Fibroblast of mammary gland (primary cell): ENCODE measurements around the gene RIC1.

Source experiments
- DNase-seq: peaks from one replicate; pipeline ENCODE4 v3.0.0-alpha.2; 2010; ENCODE audit warnings: low read depth
- H3K4me3 ChIP-seq: 2 replicates; pipeline ENCODE4 v1.5.1; 2011; ENCODE audit warnings: low read depth, mild to moderate bottlenecking, low read length, moderate library complexity; ENCODE audit not compliant: control insufficient read depth
- TF ChIP-seq, protein P1 (sequence below): conservative IDR thresholded peaks from 2 replicates; pipeline ENCODE4 v1.5.1; 2011; ENCODE audit warnings: low read depth, low read length, inconsistent platforms; ENCODE audit not compliant: control insufficient read depth, insufficient read depth

Gene RIC1

GRCh38 chr9:5639816-5640215 is 10.9 kb downstream of the RIC1 start:
- TF ChIP-seq, protein P1, sequence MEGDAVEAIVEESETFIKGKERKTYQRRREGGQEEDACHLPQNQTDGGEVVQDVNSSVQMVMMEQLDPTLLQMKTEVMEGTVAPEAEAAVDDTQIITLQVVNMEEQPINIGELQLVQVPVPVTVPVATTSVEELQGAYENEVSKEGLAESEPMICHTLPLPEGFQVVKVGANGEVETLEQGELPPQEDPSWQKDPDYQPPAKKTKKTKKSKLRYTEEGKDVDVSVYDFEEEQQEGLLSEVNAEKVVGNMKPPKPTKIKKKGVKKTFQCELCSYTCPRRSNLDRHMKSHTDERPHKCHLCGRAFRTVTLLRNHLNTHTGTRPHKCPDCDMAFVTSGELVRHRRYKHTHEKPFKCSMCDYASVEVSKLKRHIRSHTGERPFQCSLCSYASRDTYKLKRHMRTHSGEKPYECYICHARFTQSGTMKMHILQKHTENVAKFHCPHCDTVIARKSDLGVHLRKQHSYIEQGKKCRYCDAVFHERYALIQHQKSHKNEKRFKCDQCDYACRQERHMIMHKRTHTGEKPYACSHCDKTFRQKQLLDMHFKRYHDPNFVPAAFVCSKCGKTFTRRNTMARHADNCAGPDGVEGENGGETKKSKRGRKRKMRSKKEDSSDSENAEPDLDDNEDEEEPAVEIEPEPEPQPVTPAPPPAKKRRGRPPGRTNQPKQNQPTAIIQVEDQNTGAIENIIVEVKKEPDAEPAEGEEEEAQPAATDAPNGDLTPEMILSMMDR, result no peak
- no peak for DNase-seq
- no peak overlapping the region for H3K4me3 ChIP-seq

DNA sequence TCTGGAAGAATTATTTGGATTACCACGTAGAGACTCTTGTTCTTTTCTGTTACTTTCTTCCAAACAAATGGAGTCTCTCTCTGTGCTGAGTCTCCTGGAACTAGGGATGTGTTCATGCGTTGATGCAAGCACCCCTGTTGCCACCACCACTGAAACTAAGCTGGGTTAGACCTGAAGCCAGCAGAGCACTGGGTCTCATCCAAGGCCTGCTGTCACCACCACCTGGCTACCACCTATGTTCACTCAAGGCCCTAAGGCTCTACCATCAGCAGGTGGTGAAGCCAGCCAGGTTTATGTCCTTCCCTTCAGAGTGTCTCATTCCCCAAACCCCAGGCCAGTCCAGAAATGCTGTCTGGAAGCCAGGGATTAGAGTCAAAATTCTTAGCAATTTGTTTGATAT is 13.3 kb downstream of the RIC1 start:
- TF ChIP-seq, protein P1, result no peak
- DNase-seq, result no peak
- no peak overlapping the region for H3K4me3 ChIP-seq

- H3K4me3 ChIP-seq, result no peak overlapping the region
- no peak for DNase-seq
- TF ChIP-seq, protein P1, result no peak
Observed at GRCh38 chr9:5643005-5643624, 14.2 kb downstream of the RIC1 start.

DNA sequence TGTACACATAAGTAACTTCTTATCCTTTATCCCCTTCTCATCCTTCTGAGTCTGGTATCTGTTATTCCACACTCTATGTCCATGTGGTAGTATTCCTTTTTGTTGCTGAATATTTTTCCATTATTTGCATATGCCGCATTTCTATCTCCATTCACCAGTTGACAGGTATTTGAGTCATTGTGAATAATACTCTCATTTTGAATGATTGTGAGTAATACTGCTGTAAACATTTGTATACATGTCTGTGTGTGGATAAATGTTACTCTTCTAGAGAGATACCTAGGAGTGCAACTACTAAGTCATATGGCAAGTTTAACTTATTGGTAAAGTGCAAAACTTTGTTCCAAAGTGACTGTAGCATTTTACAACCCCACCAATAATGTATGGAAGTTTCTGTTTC is 15.6 kb downstream of the RIC1 start:
- TF ChIP-seq, protein P1, result no peak
- H3K4me3 ChIP-seq, result no peak overlapping the region
- DNase-seq, result peak; percentile 12

DNA sequence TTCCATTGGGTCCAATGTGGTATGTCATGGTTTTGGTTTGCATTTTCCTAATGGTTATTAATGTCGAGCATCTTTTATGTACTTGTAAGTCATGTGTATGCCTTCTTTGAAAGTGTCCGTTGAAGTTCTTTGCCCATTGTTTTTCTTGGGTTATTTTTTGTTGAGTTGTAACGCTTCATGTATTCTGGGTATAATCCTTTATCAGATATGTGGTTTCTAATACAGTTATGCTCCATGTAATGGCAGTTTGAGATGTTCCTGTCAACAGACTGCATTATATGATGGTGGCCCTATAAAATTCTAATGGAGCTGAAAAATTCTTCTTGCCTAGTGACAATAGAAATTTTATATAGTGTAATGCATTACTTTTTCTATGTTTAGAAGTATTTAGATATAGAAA is 17.2 kb downstream of the RIC1 start:
- DNase-seq, result no peak
- H3K4me3 ChIP-seq, result no peak overlapping the region
- TF ChIP-seq, protein P1, result no peak

- TF ChIP-seq, protein P1, result no peak
- DNase-seq, result no peak
- H3K4me3 ChIP-seq, result no peak overlapping the region
Observed at GRCh38 chr9:5650356-5651105, 21.6 kb downstream of the RIC1 start.

DNA sequence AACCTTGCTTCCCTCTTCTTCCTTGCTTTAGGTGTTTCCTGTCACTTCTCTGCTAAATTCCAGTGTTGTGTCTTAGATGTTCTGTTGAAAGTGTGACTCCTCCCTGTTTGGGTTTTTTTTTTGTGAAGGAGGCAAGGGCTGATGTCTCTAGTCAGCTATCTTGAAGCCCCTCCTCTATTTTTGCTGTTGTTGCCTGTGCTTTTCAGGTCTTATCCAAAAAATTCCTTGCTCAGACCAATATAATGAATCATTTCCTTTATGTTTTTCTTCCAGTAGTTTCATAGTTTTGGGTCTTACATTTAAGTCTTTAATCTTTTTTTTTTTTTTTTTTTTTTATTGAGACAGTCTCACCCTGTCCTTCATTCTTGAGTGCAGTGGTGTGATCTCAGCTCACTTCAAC is 22.3 kb downstream of the RIC1 start:
- no peak overlapping the region for H3K4me3 ChIP-seq
- TF ChIP-seq, protein P1, result no peak
- no peak for DNase-seq
